Fibroblast of pulmonary artery (primary cell): ENCODE results near the gene TMEM204.

Experiments
- DNase-seq: peaks from one replicate; pipeline ENCODE4 v3.0.0-alpha.2; 2010; ENCODE audit warnings: low read depth
- H3K4me3 ChIP-seq: replicated peaks from 2 replicates; pipeline ENCODE4 v1.5.1; 2011; ENCODE audit warnings: low read depth, mild to moderate bottlenecking, control low read depth, low read length, moderate library complexity
- CTCF ChIP-seq: IDR thresholded peaks from 2 replicates; pipeline ENCODE4 v1.5.1; 2011; ENCODE audit warnings: mild to moderate bottlenecking, control low read depth, low read length, inconsistent platforms; ENCODE audit errors: missing control alignments

TMEM204 gene

GRCh38 chr16:1505073-1505844 lies 28.2 kb upstream of the TMEM204 start:
- TF ChIP-seq CTCF, result no peak
- no peak overlapping the region for H3K4me3 ChIP-seq
- DNase-seq, result no peak

- no peak overlapping the region for H3K4me3 ChIP-seq
- TF ChIP-seq CTCF, result no peak
- no peak for DNase-seq
These were observed 27.6 kb upstream of the TMEM204 start for GRCh38 chr16:1505912-1506311.

- H3K4me3 ChIP-seq, result no peak overlapping the region
These were observed 26.8 kb upstream of the TMEM204 start for GRCh38 chr16:1506494-1507213.

GRCh38 chr16:1508494-1509187 lies 24.8 kb upstream of the TMEM204 start:
- DNase-seq, result no peak

More at GRCh38 chr16:1506494-1507213, 26.8 kb upstream of the TMEM204 start:
- DNase-seq, result no peak
- TF ChIP-seq CTCF, result no peak

GRCh38 chr16:1509307-1510221 lies 23.9 kb upstream of the TMEM204 start:
- no peak for TF ChIP-seq CTCF
- no peak for DNase-seq
- no peak overlapping the region for H3K4me3 ChIP-seq

More at GRCh38 chr16:1508494-1509187, 24.8 kb upstream of the TMEM204 start:
- TF ChIP-seq CTCF, result no peak
- no peak overlapping the region for H3K4me3 ChIP-seq

- no peak for TF ChIP-seq CTCF
- no peak for DNase-seq
- H3K4me3 ChIP-seq, result no peak overlapping the region
These were observed 23.2 kb upstream of the TMEM204 start for GRCh38 chr16:1510272-1510671.
